Fibroblast of lung (primary cell): ENCODE data around the gene NHS.

Experiments
- CTCF ChIP-seq, 2 donors: IDR thresholded peaks in 1 of 2; conservative IDR thresholded peaks in 1 of 2; 1 replicate in 1 of 2; 2 replicates in 1 of 2; pipeline ENCODE4 v1.5.1; 2011 to 2012; ENCODE audit warnings: low read length in 2 of 2, control low read depth in 1 of 2, inconsistent platforms in 1 of 2, low read depth in 1 of 2, mild to moderate bottlenecking in 1 of 2
- EZH2 ChIP-seq: IDR thresholded peaks from 2 replicates; pipeline ENCODE4 v1.5.1; 2012; ENCODE audit warnings: low read length, control low read depth, mild to moderate bottlenecking; ENCODE audit errors: missing control alignments

- TF ChIP-seq EZH2 (no peak), CTCF (conservative IDR thresholded peaks at IDR 0.05 in 1 of 2, IDR thresholded peaks at IDR 0.05 in 1 of 2; ENCODE audit: low read depth in 1 of 2, low read length in 2 of 2) (no peak)
These were observed 226.6 kb downstream of the NHS start for GRCh38 chrX:17601441-17602200.
